Measurements from ENCODE around the gene NOXO1. TPM values are rescaled to one million over a fixed set of nuclear protein-coding genes. Genes with fewer than 3 reads are reported as not detected.
"Not testable (repeated sequence)": the region's sequence is repeated elsewhere in the genome, so short reads cannot be mapped to it uniquely, and the experiment has no call there.

Gene NOXO1
- total RNA-seq, 4 donors from 2014 or later: 0.23 to 1.2 TPM; not detected in 2

GRCh38 chr16:1958715-1959268 is 22.5 kb downstream of the NOXO1 start:
- no peak for DNase-seq (ENCODE audit: low spot score in 2 of 2)
- H3K4me3 ChIP-seq (ENCODE audit: low read depth, poor library complexity, severe bottlenecking): no peak overlapping the region
- TF ChIP-seq POLR2A (IDR thresholded peaks at IDR 0.05) (no peak), CTCF (IDR thresholded peaks at IDR 0.05) (no peak)
- WGBS, 2 donors: 32 to 34% methylated on average over 12 to 14 of the region's 14 CpGs
- intact Hi-C loops (cut with DNase I; ENCODE audit: low total_unique reads): no loop called here

GRCh38 chr16:1958143-1958491 is 23.2 kb downstream of the NOXO1 start:
- intact Hi-C loops (cut with DNase I; ENCODE audit: low total_unique reads); H3K4me3 ChIP-seq (ENCODE audit: low read depth, poor library complexity, severe bottlenecking); DNase-seq (ENCODE audit: low spot score in 2 of 2): not testable (repeated sequence)
- WGBS, 2 donors: 81 to 93% methylated on average over 16 to 28 of the region's 30 CpGs

- DNase-seq (ENCODE audit: low spot score in 2 of 2); intact Hi-C loops (cut with DNase I; ENCODE audit: low total_unique reads); H3K4me3 ChIP-seq (ENCODE audit: low read depth, poor library complexity, severe bottlenecking): not testable (repeated sequence)
- WGBS, 2 donors: 85 to 88% methylated on average over 18 to 20 of the region's 22 CpGs
Observed at GRCh38 chr16:1957434-1958142, 23.7 kb downstream of the NOXO1 start.

- intact Hi-C loops (cut with DNase I; ENCODE audit: low total_unique reads): no loop called here
- no peak overlapping the region for H3K4me3 ChIP-seq (ENCODE audit: low read depth, poor library complexity, severe bottlenecking)
- DNase-seq (ENCODE audit: low spot score in 2 of 2): no peak
- TF ChIP-seq POLR2A (IDR thresholded peaks at IDR 0.05) (no peak), CTCF (IDR thresholded peaks at IDR 0.05) (no peak)
- WGBS, 2 donors: 90 to 93% methylated on average over 22 of the region's 22 CpGs
Observed at GRCh38 chr16:1953734-1954133, 27.5 kb downstream of the NOXO1 start.

GRCh38 chr16:1950559-1950958 is 30.7 kb downstream of the NOXO1 start:
- 65 to 79% methylated on average over 15 to 19 of the region's 19 CpGs for WGBS, 2 donors
- no peak overlapping the region for H3K4me3 ChIP-seq (ENCODE audit: low read depth, poor library complexity, severe bottlenecking)
- intact Hi-C loops (cut with DNase I; ENCODE audit: low total_unique reads): loop anchor here (2.0 kb wide), 1 partner anchor 40 kb away; no protein-coding TSS in a partner anchor
- TF ChIP-seq CTCF (IDR thresholded peaks at IDR 0.05): no peak
- no peak for TF ChIP-seq POLR2A (IDR thresholded peaks at IDR 0.05)
- no peak for DNase-seq (ENCODE audit: low spot score in 2 of 2)

- TF ChIP-seq POLR2A (IDR thresholded peaks at IDR 0.05) (no peak), CTCF (IDR thresholded peaks at IDR 0.05) (no peak)
- no peak for DNase-seq (ENCODE audit: low spot score in 2 of 2)
- no peak overlapping the region for H3K4me3 ChIP-seq (ENCODE audit: low read depth, poor library complexity, severe bottlenecking)
- intact Hi-C loops (cut with DNase I; ENCODE audit: low total_unique reads): loop anchor here (2.0 kb wide), 1 partner anchor 39 kb away; no protein-coding TSS in a partner anchor
- WGBS, 2 donors: 34 to 35% methylated on average over 7 of the region's 7 CpGs
Observed at GRCh38 chr16:1950047-1950446, 31.2 kb downstream of the NOXO1 start.

- no peak overlapping the region for H3K4me3 ChIP-seq (ENCODE audit: low read depth, poor library complexity, severe bottlenecking)
- TF ChIP-seq POLR2A (IDR thresholded peaks at IDR 0.05) (no peak), CTCF (IDR thresholded peaks at IDR 0.05) (no peak)
- 75 to 81% methylated on average over 8 to 11 of the region's 11 CpGs for WGBS, 2 donors
- DNase-seq (ENCODE audit: low spot score in 2 of 2): no peak
- intact Hi-C loops (cut with DNase I; ENCODE audit: low total_unique reads): no loop called here
Observed at GRCh38 chr16:1949507-1949906, 31.8 kb downstream of the NOXO1 start.

Measured in lower leg skin (tissue), 4 donors.